PC-3 (cell line): Measurements from ENCODE around the gene HNRNPDL.

Experiments
- CTCF ChIP-seq: fragments of 300-600 bp; sonication (generic); conservative IDR thresholded peaks from 2 replicates; pipeline ENCODE4 v1.5.1; 2017; ENCODE audit warnings: antibody characterized with exemption, low read depth, mild to moderate bottlenecking, low read length
- EZH2 ChIP-seq: fragments of 300-600 bp; sonication (generic); IDR thresholded peaks from one replicate; pipeline ENCODE4 v1.6.1; 2017; ENCODE audit warnings: antibody characterized with exemption, mild to moderate bottlenecking, low read length; ENCODE audit not compliant: unreplicated experiment

GRCh38 chr4:82415922-82416365 lies 14.3 kb downstream of the HNRNPDL start:
- TF ChIP-seq CTCF = no peak
- no peak for TF ChIP-seq EZH2
